Measurements from ENCODE around the gene GPR34.
A peak's percentile ranks its signal among the peaks of the same experiment; 100 is the strongest.
"Not testable (repeated sequence)": the region's sequence is repeated elsewhere in the genome, so short reads cannot be mapped to it uniquely, and the experiment has no call there.

GPR34 gene

DNA sequence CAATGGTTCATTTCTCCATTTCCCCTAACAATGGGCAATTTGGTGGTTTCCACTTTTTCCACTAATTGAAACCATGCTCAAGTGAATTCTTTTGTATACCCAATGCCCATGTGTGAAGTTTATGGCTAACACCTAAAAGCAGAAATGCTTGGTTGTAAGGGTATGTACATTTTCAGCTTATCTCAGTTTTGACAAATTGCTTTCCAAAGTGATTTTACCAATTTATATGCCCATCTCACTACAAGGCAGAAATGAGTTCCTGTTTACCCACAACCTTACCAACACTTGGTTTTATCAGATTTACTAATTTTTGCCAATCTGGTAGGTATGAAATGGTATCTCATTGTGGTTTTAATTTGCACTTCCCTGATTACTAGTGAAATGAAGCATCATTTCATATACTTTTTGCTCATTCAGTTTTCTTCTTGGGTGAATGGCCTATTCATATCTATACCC lies 14.8 kb downstream of the GPR34 start:
- no peak for DNase-seq

DNA sequence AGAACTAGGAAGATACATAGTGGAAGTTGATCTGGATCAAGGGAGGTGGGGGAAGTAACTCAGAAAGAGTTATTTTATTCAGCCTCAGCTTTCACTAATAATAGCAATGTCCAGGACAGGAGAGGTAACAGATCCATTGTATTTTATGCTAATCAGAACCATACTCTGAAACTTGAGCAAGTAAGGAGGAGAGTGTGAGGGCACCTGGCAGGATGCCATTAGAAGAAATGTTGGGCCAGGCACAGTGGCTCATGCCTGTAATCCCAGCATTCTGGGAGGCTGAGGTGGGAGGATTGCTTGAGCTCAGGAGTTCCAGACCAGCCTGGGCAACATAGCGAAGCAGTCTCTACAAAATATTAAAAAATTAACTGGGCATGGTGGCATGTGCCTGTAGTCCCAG lies 16.3 kb downstream of the GPR34 start:
- DNase-seq: no peak

DNA sequence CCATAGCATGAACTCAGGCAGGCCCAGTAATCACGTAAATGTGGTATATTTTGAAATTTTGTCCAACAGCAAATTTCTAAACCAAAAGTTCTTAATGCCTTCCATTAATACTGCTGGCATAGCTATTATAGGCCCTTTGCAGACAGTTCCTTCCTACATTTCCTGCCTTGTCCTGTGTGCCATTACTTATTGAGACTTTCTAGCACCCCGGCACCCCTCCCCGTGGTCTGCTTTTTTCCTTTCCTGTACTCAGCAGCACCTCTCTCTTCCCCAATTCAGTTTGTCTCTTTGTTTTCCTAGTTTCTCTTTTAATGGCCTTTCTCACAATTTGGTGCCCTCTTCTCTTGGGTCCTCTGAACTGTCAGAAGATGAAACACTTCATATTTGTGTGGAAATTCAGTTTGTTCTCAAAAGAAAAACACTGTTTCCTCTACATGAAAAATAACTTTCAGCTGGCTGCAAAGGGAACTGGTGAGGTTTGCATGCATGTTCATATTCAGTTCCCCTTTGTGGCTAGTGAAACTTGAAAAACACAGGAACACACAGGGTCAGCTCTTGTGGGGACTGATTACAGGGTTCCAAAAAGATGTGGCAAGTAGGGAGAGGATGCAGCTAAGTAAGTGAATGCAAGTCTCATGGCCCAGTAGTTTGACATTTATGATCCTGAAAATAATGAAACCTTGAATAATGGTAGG lies 17.1 kb downstream of the GPR34 start:
- DNase-seq: no peak

DNA sequence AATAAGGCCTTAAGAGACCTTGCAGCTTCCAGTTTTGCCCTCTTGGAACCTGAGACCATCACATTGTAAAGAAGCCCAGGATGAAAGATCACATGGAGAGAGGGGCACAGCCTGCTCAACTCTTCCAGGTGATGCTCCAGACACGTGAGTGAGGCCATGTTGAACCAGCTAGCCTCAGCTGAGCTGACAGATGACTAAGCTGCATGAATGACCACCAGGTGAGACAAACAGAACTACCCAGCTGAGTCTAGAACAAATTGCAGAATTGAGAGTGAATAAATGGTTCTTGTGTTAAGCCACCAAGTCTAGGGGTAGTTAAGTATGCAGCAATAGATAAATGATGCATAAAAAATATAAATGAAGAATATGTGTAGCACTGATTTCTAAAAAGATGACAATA lies 18.4 kb downstream of the GPR34 start:
- DNase-seq: no peak

DNA sequence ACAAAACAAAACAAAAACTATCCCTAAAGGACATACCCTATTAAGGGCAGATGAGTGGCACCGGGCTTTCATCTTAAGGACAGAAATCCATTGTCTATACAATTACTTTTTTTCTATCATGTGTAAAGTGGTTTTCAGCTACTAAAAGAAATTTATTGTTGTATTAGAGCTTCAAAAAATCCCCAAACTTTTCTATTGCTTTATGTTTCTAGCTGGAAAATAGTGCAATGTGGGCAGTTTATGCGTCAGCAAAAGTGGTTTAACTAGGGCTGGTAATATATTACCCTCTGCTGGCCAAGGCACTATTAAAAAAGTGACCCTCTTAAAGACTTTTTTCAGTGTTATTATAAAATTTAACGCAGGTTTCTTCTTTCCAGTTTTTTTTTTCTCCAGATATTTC lies 19.7 kb downstream of the GPR34 start:
- no peak for DNase-seq

DNA sequence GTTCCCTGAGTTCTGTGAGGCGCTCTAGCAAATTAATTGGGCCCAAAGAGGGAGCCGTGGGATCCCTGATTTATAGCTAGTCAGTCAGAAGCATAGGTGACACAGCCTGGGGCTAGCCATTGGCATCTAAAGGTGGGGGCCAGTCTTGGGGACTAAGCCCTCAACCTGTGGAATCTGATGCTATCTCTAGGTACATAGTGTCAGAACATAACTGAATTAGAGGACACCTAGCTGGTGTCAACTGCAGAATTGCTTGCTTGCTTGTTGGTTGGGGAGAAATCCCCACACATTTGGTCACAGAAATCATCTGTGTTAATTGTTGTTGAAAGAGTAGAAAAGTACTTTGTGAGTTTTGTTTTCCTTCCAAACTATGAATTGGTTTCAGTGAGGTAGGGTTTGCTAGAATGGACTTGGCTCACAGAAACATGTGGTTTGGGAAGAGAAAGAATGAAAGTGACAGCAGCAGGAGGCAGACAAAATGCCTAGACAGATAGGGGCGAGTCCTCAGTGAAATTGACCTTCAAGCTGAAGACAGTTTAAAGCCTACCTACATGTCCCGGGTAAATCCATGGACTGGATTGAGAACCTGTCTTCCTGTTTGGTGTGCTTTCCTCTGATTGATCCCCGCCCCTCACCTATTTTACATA lies 22.4 kb downstream of the GPR34 start:
- DNase-seq: no peak

DNA sequence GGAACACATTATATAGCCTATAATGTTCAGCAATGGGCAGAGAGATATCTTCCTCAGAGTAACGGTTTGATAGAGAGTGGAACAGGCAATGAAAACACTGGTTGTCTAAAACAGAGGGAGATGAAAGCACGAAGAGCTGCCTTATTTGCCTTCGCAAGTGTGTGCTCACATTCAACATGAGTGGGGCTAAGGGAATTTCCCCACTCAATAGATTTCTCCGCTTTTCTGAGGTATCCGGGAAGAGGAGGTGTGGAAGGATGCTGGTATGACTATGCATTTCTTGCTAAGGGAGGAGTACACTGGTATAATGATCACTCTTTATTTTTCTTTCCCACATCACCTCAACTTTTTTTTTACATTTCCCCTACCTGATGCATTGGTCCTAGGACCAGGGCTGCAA lies 27.4 kb downstream of the GPR34 start:
- DNase-seq: no peak

DNA sequence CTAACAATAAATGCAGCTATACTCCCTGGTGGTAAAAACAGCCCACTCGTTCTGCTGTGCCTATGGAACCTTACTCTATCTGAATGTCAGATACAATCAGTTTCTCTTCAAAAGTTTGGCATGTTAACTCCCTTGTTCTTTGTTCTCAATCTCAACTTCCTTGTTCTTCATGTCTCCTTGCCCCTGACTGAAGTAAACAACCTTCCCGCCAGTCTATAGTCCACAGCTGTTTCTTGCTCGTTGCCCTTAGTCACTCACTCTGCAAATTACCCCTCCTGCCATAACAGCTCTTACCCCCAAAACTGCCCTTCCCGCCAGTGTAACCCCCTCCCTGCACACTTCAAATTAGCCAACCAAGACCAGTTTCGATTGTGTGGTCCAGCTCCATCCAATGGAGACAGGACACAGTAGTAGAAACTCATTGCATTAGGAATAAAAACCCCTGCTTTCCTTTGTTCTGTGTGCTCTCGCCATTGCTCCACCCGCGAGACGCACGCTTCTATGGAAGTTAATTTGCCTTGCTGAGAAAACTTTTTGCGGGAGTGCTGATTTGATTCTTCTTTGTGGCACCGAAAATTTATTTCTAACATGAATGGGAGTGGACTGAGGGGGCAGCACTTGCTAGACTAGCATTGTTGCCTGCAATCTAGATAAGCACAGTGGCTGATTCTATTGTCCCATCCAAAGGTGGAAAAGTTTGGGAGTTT lies 28.1 kb downstream of the GPR34 start:
- DNase-seq: no peak

DNA sequence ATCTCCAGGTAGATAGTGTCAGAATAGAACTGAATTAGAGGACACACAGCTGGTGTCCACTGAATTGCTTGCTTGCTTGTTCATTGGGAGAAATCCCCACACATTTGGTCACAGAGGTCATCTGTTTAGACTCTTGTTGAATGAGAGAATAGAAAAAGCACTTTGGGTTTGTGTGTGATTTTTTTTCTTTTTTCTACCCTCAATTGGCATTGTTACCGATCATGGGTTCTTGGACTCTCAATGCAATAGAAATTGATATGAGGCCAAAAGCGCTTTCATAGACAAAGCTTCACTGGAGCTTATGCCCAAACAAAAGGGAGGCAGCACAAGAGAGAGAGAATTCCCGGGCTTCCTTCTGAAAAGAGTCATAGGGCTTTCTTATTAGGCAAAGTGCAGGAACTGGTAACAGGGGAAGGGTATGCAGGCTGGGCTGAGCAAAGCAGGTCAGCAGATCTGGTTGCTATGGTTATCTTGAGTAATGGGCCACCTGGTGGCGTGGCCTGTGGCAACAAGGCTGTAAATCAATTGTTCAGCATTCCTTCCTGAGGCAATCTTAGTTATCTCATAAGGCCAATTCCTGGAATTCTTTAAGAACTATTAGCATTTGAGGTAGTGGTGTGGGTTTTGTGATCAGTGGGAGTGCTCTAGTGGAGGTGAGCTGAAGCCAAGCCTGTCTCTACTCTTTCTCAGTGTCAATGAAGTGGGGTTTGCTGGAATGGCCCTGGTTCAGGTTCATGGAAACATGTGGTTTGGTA lies 29.9 kb downstream of the GPR34 start:
- no peak for DNase-seq

DNA sequence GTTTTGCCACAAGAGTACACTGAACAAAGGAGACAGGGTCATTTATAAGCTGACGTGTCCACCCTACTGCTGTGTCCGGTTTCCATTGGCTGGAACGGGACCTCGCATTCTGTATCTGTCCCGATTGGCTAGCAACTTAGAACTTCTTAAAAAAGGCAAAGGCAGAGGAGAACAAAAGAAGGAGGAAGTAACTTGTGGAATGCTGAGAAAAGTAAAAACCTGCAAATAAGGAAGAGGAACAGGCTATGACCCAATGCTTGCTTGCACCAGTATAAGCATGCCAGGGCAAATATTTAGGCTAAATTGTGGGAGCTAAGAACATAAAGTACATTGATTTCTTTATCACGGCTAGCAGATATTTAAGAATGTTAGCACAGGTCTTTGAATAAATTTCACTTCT lies 30.8 kb downstream of the GPR34 start:
- not testable (repeated sequence) for DNase-seq

DNA sequence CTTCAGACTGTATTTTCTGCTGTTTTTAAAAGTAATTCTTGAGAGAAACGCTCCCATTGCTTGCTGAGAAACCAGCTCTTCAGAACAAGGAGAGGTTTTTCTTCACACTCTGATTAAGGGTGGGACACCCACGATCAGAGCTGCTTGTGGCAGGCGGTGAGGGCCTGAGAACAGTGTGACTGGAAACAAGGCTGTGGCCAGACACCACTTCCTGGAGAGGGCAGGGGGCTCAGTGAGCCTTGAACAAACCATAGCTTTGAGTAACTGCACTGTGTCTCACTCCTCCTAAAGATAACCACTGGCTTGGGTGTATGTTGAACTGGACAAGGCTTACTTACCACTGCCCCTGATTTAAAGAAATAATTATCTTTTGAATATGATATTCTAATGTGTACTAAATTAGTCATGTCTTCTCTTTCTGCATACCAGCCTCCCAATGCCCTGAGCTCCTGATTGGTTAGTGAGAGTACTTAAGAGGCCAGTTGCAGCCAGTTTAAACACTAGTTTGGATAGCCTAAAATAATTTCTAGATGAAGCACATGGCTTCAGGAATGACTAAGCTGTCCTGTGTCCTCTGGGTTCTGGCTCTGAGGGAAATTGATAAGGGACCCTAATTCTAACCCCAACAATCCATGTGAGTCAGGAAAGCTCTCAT lies 31.5 kb downstream of the GPR34 start:
- DNase-seq: no peak

DNA sequence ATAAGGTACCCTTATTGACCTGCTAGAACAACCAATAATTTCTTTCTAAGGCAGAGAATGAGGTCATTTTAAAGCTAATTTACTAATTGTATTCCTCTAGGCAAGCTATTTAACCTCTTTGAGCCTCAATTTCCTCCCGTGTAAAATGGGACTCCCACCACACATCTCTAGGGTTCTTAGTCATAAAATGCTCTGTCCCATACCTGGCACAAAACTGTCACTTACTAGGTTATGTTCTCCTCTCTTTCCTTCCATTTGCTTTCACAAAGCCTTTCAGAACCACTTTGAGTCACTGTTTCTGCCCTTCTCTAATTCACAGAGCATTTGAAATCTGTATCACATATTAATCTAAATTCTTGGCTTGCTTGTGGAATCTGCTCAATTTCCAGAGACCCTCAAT lies 32.8 kb downstream of the GPR34 start:
- no peak for DNase-seq

DNA sequence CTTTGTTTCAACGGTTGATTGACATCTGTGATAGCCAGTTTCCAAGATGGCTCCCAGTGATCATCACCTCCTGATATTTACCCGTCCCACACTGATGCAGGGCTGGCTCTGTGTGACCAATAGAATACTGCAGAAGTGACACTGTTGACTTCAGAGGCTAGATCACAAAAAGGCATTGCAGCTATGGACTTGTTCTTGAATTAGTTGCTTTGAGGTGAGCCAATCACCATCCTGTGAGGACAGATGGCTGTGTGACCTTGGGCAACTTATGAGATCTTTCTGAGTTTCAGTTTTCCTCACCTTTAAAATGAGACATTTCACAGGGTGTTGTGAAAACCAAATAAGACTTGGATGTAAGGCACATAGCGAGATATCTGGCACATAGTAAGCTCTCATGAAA lies 33.4 kb downstream of the GPR34 start:
- no peak for DNase-seq

DNA sequence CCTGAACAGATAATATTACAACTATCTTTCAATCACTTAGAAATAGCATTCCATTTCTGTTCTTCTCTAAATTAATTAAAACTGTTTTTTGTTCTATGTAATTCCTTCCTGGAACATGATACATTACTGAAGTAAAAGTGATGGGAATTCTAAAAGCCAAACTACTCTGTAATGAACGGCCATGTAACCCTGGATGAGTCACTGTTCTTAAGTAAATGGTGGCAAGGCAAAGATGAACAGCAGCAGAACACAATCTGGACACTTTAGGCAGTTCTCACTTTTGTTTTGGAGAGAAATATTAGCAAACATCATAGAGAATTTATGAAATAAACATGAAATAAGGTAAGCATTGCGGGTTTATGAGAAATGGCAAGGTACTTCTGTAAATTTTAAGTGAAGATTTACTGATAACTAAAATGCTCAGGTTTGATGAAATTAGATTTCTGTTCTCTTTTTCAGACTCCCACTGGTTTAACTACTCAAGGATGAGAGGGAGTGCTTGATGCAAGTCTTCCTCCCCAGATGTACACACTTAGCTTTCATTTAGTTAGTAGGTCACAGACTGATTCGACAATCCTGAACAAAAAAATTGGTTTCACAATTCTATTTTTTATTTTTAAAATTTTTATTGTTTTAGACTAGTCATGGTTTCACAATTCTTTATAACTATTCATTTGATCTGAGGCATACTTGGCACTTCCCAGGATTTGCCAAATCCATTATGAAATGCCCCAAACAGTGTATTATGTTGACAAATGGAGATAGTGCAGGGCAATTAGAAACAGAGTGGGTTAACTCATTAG lies 34.2 kb downstream of the GPR34 start:
- no peak for DNase-seq

DNA sequence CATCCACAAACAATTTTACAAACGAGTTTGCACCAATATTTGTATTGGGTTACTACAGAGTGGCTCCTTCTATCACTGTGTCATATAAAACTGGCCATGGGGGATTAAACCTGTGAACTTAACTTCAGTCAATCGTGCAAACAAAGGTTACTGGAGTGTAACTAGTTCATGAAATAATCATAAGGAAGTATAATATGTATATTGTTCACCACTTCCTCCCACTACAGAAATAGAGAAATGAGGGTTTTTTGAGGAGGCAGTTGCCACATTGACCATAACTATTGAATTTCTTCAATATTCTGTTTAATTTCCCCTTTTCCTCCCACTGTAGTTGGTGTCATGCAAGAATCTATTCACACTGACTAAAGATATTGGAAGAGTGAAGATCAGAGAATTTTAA lies 35.1 kb downstream of the GPR34 start, which contains the start of gene GPR82:
TSS of gene GPR82 (plus strand) at position 356 of the 400 bp plus-strand sequence. CDS start 2,846 bp downstream, outside the sequence.
- no peak for DNase-seq

DNA sequence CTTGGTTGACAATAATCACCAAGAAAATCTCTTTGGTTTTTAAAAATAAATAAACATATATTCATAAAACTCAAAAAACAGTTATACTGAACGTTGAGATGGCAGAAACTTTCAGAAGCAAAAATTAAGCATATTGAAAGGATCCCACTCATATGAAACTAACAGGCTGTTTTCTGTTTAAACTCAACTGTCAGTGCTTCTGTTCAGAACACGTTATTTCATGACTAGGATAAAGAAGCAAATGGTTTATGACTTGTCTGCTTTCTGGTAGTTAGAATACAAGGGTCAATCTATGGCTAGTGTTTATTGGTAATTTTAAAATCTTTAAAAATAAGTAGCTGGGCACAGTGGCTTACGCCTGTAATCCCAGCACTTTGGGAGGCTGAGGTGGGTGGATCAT lies 39.4 kb downstream of the GPR34 start:
- DNase-seq: no peak

DNA sequence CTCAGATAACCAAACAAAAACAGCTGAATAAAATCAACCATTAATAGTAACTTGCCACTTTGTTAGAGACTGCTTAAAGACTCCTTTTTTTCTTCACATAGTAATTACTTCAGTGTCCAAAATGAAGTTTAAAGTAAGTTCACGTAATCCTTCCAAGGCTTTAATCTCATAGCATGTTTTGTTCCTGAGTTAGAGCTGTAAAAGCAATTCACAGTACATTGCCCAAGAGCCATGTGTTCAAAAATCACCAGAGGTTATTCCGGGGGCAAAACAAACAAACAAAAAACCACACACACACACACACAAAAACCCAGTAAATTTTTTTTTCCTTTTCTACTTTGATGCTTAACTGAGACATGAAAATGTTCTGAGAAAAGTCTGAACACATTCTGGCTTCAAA lies 41.3 kb downstream of the GPR34 start:
- no peak for DNase-seq

DNA sequence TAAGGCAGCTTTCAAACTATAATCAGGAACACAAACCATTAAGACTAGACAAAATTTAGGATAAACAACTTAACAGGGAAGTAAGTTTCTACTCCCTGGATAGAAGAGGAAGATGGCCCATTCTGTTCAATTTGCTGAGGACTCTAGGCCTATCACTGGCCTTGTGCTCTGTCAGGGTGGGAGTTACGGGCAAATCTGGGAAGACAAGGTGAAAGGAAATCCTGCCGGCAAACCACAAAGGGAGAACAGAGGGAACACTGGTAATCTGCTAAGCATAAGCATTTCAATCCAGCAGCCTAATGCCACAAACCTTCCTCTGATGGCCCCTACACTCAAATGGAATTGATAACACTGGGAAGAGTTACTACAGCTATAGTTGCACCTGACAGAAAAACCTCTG lies 43.5 kb downstream of the GPR34 start:
- DNase-seq: no peak

DNA sequence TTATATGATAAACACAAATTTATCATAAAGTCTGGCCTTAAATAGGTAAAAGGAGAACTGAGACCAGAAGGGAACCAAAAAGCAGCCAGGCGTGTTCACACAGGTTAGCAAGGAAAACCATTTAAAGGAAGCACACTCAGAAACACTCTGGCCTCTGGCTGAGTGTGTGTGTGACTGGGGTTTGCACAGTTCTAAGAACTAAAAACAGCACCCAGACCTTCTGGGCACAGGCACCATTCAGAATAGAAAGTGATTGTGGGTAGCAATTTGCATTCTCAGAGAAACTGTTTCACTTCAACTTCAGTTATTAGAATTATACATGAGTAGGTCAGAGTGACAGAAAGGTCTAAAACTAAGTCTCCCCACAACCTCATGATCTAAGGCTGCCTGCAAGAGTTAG lies 45.2 kb downstream of the GPR34 start:
- no peak for DNase-seq

DNA sequence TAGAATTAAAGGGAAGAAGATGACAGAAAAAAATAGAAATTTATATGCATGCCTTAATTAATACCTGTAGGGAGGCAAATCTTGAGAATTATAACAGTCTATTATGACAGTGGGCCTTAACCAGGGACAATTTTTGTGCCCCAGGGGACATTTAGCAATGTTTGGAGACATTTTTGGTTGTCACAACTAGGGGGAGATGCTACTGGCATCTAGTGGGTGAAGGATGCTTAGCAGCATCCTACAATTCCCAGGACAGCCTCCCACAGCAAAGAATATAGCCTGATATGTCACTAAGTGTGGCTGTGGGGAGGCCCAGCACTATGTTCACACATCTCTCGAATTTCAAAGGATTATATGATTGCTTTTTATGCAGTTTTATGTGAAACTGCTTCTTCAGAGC lies 45.8 kb downstream of the GPR34 start:
- DNase-seq: peak; percentile 0

DNA sequence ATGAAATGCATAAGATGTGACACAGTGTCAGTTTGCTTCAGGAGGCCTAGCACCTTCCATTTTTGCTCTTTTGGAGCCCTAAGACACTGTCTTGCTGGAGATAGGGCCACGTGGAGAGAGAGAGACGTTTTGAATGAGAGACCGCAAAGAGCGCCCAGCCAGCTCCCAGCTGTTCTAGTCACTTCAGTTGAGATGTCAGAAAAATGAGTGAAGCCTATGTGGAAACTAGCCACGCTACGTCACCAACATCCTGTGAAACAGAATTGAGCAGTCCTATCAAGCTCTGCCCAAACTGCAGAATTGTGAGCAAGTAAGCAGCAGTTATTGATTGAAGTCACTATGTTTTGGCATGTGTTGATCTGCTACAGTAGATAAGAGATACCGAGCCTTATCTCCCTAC lies 48.3 kb downstream of the GPR34 start:
- DNase-seq: no peak

DNA sequence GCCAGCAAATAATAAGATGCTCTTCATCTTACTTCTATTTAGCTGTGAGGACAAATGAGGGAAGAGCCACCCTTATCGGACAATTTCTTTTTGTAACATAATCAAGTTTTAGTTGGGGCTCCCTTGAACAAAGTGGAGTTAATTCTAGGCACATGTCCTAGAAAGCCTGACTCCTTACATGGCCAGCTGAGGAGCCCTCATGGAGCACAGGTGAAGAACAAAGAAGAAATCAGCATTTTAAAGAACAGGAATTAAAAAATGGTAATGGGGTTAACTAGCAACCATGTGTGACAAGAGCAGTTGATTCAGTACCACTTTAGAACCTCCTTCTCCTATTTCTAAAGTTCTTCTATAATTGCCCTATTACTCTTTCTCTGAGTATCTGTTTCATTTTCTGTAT lies 51.1 kb downstream of the GPR34 start:
- no peak for DNase-seq
